Right ventricle myocardium superior (tissue), 1 donor: ENCODE results near the gene MEOX2. TPM values are rescaled to one million over a fixed set of nuclear protein-coding genes. Genes with fewer than 3 reads are reported as not detected.

Source experiments
- ATAC-seq: fragments of 200-7000 bp; cut with Tn5 transposase; one replicate; pipeline ENCODE4 v1.9.1; 2020; ENCODE audit warnings: mild to moderate bottlenecking; ENCODE audit not compliant: poor library complexity
- DNase-seq: peaks from one replicate; pipeline ENCODE4 v3.0.0-alpha.2; 2020
- intact Hi-C: fragments of 100-400 bp; cut with DNase I; formaldehyde crosslinking; loops from one replicate; pipeline ENCODE4 v1.11.2; 2022
- total RNA-seq: library from RNA; stranded (reverse); fragmentation: NEBNext Ultra II Directional; extraction: Animal tissue kit (Norgen Biotek cat#: 25700); gene quantifications from one replicate; pipeline ENCODE4 v1.2.1, GENCODE V29; 2021
- donor health status: DM: no; HTN: yes; CAD: no; lungs with severe emphysema.

The MEOX2 gene
- total RNA-seq, 1 donor from 2014 or later, result 7.4 TPM

DNA sequence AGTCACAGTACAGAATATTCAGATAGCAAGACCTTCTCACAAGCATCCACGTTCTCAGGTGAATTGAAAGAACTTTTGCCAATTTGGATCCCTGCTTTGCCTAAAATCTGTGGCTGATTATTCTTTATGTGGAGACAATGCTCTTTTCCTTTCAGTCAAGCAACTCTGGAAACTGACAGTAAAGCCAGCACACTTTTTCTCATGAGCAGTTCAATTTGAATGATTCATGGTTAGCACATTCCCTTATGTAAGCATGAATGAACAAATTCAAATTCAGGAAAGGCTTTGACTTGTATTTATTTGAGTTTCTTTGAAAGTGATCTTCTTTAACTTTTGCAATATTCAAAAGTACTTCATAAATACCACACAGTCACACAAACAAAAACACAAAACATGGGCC, 57.6 kb downstream of the MEOX2 start:
- ATAC-seq (no peak), DNase-seq (no peak)
- intact Hi-C loops, result no loop called here

- intact Hi-C loops, result no loop called here
- ATAC-seq (no peak), DNase-seq (no peak)
Measured at GRCh38 chr7:15626041-15626440, 60.4 kb downstream of the MEOX2 start.

- no peak for ATAC-seq
- no peak for DNase-seq
- intact Hi-C loops, result no loop called here
Measured at GRCh38 chr7:15625466-15625865, 61.0 kb downstream of the MEOX2 start.

DNA sequence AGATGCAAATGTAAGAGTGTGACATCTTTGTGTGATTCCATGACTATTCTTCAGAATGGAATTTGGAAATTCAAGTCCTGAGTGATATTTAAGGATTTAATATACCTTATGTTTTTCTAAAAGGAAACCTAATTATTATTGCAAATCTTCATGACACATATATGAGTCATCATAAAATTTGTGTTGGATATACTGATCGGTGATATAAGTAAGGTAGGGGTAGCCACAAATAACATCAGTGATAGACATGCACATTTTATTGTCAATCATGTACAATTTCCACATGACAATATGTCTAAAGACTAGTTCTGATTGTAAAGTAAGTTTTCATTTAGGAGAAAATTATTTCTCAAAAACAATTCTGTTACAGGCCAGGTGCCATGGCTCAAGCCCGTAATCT, 65.0 kb downstream of the MEOX2 start:
- ATAC-seq, result no peak

DNA sequence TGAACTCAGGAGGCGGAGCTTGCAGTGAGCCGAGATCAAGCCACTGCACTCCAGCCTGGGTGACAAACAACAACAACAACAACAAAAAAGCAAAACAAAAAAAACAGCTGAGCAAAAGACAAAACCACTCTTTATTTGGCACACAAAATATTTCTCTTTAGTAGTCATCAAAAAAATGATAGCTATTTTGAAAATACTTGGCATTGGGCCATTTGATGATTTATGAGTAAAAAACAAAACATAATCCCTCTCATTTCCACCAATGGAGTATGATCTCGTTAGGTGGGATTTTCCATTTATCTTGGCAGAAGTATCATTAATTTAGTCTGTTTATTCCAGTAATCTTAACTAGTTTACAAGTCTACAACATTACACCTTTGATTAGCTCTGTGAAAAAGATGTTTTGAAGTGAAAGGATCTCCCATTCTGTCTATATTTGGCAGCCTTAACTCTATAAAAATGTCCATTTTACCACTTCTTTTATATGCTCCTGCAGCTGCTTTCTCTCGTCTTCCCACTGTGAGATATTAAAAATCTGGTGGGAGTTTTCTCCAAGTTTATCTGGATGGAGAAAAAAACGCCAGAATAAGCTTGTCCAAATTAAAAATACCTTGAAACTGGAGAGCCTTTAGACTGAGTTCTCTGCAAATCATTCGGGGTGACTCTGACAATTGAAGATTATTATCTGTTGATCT, 65.8 kb downstream of the MEOX2 start:
- intact Hi-C loops, result no loop called here
- no peak for ATAC-seq
- DNase-seq, result no peak

More for the DNA sequence above, 65.0 kb downstream of the MEOX2 start:
- intact Hi-C loops, result no loop called here
- no peak for DNase-seq

GRCh38 chr7:15618275-15618674, 68.2 kb downstream of the MEOX2 start:
- ATAC-seq, result no peak
- intact Hi-C loops, result no loop called here
- DNase-seq, result no peak

DNA sequence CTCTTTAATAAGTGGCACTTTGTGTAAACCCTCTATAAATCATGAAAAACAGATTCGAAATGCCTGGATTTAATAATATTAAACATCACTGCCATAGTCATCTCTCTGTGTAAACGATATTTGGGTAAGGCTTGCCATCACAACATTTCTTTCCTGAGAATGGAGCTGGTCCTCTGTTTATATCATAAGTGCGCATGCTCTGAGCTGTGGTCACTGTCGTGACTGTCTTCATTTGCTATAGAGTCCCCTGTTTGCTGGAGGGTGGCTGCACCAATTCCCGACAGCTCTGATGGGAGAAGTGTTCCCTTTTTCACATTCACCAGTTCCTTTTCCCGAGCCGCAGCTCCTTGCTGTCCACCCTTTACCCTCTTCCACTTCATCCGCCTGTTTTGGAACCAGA, 74.3 kb downstream of the MEOX2 start:
- DNase-seq (no peak), ATAC-seq (no peak)
- intact Hi-C loops, result no loop called here

DNA sequence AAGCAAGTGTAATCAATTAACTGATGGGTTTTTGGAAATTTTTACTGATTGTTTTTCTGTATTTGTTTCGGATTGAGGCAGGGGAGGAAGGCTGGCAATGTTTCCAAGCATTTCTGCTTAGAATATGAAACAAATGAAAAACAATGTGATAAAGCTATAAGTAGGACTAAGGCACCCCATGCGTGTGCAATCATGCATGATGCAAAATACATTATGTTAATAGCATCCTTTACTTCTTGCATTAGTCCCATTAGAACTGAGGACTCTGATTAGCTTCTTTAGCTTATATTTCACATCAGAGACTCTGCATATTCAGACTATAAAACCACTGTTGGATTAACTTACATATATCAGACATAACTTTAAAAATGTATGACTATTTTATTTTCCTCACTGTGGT, 76.0 kb downstream of the MEOX2 start:
- intact Hi-C loops, result no loop called here
- no peak for ATAC-seq
- DNase-seq, result no peak

DNA sequence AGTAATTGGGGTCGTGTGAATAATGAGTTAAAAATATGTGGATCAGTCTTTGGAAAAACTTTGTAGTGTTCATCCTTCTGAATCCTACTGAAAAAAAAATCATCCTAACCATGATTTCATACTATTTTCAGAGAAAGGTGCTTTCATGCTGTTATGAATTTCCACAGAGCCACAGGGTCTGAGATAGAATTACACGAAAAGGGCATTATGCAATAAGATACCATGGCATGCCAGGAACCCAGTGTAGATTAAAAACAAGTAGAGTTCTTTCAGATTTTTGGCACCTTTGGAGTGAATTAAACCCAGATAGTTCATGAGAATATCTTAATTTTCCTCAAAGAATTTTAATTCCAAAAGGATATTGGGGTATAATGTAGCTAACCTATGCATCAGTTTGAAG, 77.2 kb downstream of the MEOX2 start:
- ATAC-seq, result no peak
- no peak for DNase-seq

DNA sequence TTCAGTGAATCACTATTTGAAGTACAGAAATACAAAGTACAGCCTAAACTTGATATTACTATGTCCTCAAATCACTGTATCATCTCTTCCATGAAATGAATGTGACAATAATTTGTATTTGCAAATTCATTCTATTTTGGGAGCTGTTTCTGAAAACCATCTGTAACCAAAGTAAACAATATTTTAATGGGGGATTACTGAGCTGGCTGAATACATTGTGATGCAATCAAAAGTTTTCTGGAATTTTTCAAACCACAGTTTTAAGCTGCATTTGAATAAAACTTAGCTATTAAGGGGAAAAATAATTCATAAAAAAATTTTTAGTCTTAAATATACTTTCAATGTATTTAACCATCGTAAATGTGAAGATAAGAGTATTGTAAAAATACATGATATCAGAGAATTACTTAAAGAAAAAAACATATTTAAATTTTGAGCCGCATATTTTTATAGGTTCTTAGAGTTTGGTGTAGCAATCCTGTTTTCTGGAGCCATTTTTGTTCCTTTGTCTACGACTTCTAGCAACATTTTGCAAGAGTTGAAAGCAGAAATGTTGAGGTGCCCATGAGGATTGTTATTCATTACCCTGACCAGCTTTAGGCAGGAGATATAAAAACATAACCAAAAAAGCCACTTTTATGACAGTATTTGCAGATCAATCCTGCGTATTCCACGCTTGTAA, 78.8 kb downstream of the MEOX2 start:
- intact Hi-C loops, result no loop called here
- ATAC-seq, result no peak
- no peak for DNase-seq

More for the DNA sequence above, 77.2 kb downstream of the MEOX2 start:
- intact Hi-C loops, result no loop called here

DNA sequence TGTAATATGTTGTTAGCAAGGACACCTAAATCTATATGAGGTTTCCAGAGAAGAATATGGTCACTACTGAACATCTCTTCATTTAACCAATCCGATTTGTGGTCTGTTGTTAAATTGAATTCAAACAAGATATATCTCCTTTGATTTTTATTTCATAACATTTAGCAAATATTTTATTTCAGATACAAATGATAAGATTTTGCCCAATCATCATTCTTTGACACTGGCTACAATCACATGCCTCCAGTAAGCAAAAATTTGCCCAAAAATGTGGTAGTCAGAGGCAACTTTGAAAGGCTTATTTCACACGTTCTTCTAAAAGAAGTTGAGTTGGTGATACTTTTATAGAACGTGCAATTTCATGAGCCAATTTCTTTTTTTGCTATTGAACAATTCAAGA, 79.9 kb downstream of the MEOX2 start:
- DNase-seq (no peak), ATAC-seq (no peak)
- intact Hi-C loops, result no loop called here

DNA sequence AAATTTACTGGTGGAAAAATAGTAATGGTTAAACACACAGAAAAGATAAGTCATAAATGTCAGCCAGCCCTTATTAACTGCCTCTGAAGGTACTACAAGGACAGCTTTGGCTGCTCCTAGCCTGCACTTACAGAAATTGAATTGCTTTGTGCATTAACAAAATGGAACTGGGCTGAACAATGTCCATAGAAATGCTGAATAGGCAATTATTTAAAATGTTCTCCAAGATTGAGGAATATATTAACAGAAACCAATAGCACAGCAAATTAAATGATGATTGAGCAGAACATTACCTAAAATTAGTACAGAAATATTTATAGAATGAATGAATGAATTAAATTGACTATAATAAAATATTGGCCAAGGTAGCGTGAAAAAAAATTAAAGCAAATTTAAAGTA, 82.3 kb downstream of the MEOX2 start:
- DNase-seq, result no peak
- intact Hi-C loops, result no loop called here

GRCh38 chr7:15603124-15603523, 83.4 kb downstream of the MEOX2 start:
- DNase-seq (no peak), ATAC-seq (no peak)
- intact Hi-C loops, result no loop called here

More for the DNA sequence above, 82.3 kb downstream of the MEOX2 start:
- ATAC-seq, result no peak

DNA sequence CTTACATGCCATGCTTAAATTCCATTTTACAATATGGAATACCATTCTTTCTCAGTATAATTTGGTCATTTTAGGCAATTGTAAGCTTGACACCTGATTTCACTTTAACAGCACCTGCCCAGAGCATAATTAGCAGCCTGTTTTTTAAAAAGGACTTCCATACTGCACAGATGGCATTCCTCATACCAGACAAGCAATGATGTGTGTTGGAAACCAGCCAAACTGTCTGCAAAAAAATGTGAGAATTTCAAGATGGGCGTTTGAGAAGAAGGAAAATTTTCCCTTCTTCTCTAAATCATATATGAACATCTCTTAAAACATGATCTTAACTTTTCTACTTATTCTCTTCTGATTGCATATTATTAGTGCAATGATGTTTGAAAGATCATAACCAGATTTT, 84.2 kb downstream of the MEOX2 start:
- DNase-seq (no peak), ATAC-seq (no peak)
- intact Hi-C loops, result no loop called here

- intact Hi-C loops, result no loop called here
- no peak for DNase-seq
- ATAC-seq, result no peak
Measured at GRCh38 chr7:15601175-15601574, 85.3 kb downstream of the MEOX2 start.

GRCh38 chr7:15600298-15600697, 86.2 kb downstream of the MEOX2 start:
- DNase-seq, result no peak
- intact Hi-C loops, result no loop called here
- no peak for ATAC-seq

DNA sequence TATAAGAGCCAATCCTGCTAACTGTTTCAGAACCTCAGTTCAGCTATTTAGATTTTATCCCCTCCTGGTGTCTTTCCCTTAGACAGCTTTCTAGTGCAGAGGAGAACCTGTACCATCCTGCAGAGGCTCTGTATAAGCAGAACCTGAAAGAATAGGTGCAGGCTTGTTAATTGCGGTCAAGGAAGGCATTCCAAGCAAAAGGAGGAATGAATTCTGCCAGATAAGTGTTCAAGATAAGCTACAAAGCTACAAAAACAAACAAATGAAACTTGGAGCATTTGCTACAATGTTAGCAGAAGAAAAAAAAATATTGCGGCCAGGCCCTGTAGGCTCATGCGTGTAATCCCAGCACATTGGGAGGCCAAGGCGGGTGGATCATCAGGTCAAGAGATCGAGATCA, 92.0 kb downstream of the MEOX2 start:
- no peak for DNase-seq
- no peak for ATAC-seq
- intact Hi-C loops, result no loop called here

GRCh38 chr7:15593382-15593781, 93.1 kb downstream of the MEOX2 start:
- no peak for ATAC-seq
- no peak for DNase-seq
- intact Hi-C loops, result no loop called here

- intact Hi-C loops, result no loop called here
- no peak for ATAC-seq
Measured at GRCh38 chr7:15586266-15586665, 100.2 kb downstream of the MEOX2 start.

DNA sequence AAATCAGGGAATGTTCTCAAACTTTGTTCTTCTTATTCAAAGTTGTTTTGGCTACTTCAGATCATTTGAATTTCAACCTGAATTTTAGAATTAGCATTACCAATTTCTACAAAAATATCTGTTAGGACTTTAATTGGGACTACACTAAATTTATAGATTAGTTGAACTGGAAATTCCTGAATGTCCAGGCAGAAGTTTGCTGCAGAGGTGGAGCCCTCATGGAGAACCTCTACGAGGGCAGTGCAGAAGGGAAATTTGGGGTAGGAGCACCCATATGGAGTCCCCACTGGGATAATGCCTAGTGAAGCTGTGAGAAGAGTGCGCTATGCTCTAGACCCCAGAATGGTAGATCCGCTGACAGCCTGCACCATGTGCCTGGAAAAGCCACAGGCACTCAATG, 101.9 kb downstream of the MEOX2 start:
- DNase-seq, result no peak
- intact Hi-C loops, result no loop called here
- ATAC-seq, result no peak

More at GRCh38 chr7:15586266-15586665, 100.2 kb downstream of the MEOX2 start:
- DNase-seq, result no peak

- ATAC-seq, result no peak
- intact Hi-C loops, result no loop called here
- DNase-seq, result no peak
Measured at GRCh38 chr7:15582773-15583172, 103.7 kb downstream of the MEOX2 start.
